CD4-positive, alpha-beta T cell treated with Interleukin-10 for 1 hour (primary cell): ENCODE measurements around the gene SNCAIP.
"Not testable (repeated sequence)": the region's sequence is repeated elsewhere in the genome, so short reads cannot be mapped to it uniquely, and the experiment has no call there.

Experiments
- DNase-seq: peaks from one replicate; pipeline ENCODE4 v3.0.0-alpha.2; 2020

Gene SNCAIP

DNA sequence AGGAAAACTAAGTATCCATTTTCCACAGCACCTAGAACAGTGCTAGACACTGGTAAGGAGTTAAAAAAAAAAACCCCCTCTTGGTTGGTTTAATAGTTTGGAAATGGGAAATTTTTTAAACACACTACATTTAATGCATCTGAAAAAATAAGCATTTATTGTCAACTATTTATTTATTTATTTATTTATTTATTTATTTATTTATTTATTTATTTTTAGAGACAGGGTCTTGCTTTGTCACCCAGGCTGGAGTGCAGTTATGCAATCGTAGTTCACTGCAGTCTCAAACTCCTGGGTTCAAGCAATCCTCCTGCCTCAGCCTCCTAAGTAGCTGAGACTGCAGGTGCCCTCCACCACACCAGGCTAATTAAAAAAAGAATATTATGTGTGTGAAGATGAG, 51.6 kb downstream of the SNCAIP start:
- no peak for DNase-seq

DNA sequence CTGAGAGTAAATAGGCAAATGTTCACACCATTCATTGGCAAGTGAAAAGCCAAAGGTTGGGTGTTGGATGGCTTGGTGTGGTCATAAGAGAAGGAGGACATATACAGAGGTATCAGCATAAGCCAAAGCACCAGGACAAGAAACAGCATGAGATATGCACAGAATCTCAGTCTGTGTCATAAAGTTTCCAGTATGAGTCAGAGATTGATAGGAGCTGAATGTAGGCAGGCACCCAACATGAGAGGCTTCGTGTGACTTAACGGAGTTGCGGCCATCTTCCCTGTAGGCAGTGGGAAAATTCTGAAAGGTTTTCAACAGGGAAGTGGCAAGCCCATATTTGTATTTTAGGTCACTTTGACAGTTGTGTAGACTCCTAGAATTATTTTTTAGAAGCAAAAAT, 54.5 kb downstream of the SNCAIP start:
- DNase-seq = no peak

DNA sequence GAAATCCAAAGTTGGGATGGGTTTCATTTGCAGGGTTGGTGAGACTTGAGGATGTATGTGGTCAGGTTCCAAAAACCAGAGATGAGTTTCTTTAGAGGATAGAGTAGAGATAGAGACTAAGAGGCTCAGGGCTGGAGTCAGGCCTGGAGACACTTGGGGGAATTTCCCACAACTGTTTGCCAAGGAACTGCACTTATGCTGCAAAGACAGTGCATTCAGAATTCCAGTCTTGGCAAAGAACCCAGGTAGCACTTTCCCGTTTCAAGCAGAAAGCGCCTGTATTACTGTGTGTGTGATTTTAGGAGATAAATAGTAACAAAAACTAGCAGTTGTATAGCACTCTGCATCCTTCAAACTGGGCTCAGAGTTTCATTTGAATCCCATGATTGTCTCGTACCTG, 55.4 kb downstream of the SNCAIP start:
- no peak for DNase-seq

DNA sequence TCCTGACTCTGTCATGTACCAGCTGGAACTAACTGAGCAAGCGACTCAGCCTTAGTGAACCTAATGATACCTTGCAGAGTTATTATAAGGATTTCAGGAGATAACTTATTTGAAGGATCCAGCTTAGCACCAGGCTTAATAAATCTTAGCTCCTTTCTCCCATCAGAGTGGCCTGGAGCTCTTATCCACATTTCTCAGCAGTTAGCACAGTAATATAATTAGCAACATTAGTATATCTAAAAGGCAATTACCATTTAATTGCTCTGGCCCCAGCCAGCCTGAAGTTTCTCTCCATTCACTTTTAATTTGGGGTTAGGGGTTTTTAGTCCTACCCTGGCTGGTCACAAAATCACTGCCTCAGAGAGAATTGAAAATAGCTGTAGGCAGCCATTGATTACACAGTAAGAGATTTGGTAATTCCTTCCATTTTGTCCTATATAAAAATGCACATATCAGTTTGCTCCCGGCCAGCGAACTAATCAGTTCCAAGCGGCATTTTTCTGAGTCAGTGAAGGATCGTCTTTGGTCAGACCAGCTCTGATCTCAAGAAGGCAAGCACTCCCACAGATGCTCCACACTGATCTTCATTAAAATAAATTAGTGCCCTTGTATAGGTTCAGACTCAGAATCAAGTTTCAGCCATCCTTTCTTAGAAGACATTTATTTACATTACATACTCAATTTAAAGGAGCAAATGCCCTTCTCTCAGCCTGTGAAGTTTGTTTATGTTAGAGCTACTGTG, 56.6 kb downstream of the SNCAIP start:
- DNase-seq = no peak

DNA sequence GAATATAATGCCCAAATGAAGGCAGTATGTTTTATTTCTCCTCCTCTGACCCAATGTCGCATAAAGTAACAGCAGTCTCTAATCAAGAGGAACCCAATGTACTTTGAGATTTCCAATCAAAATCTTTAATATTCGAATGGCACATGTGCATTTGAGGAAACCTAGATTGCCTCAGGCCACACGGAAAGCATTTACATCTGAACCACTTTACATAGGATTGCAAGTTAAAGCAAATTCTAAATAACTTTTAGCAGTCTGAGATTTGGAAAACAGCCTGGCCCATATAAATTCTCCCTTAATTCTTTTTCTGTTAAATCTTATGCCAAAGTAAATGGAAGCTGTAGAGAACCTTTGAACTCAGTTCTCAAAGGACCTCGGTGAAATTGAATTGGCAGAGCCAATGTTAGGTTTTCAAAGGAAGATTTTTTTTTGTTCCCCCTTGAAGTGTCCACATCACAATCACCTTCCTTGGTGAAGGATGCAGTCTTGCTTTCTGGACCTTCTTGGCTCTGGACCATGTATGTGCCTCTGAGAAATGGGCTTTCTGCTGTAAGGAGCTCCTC, 57.3 kb downstream of the SNCAIP start:
- no peak for DNase-seq

DNA sequence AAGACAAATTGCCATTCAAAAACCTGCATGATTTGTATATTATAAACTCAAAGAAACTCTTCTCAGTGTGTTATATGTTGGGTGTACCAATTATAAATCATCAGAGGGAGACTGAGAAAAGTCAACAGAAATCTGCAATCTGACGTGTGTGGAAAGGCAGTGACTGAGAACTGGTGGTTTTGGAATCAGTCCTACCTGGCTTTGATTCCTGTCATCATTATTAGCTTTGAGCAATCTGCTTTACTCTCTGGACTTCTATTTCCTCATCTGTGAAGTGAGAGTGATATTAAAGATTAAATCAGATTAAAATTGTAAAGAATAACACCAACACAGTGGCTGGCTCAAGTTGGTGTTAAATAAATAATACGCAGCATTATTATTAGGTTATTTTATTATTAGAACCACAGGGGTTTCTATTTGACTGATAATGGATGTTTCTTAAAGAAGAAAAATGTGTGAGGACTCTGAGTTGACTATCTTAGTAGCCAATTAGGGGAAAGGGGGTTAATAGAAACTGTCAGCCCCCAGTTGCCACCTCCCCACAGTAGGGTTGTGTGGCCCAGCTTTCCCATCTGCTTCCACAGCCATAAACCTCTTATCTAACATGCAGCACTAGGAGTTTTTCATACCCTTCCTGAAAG, 59.6 kb downstream of the SNCAIP start:
- no peak for DNase-seq

DNA sequence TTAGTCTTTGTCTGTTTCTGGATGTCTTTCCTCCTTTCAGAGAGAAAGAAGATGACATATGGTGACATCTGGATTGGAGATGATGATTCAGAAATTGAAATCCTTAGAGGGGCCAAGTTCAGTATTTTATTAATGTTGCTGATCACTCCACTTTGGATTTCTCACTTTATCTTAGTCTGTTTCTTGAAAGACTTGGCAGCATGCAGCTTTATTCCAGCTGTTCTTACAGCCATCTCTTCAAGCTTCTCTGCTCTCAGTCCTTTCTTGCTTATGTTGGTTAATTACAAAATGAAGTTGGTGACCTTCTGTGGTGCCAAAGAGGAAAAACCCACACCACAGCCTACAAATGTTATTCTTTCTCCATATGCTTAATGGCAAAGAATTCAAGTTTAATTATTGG, 62.1 kb downstream of the SNCAIP start:
- no peak for DNase-seq

DNA sequence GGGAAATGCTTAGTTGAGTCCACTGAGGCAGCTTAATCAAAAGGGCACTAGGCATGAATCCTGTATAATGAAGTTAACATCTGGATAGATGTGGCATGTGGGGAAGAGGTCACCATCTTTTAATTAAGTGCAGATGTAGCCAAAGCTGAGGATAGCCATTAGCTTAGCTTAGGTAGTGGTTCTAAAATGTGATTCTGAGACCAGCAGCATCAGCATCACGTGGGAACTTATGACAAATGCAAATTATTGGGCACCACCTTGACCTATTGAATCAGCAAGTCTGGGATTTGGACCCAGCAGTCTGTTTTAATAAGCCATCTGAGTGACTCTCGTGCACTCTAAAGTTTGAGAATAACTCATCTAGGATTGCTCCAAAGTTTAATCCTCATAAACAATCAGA, 63.8 kb downstream of the SNCAIP start:
- no peak for DNase-seq

DNA sequence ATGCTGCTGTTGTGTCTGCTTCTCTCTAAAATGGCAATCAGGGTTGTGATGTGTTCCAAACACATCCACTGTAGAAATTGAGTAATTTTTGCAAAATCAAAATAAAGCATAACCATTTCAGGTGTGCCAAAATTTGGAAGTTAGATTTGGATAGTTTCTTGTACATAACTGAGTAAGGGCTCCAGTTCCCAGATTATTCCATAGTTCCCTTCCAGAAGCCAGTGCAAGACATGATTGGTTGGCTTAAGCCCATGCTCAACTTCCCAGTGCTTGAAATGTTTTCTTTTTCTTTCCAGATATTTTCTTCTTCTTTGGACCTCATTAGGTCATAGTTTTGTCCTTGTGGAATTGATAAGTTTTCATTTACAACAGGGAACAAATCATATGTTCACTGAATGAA, 64.2 kb downstream of the SNCAIP start:
- no peak for DNase-seq

DNA sequence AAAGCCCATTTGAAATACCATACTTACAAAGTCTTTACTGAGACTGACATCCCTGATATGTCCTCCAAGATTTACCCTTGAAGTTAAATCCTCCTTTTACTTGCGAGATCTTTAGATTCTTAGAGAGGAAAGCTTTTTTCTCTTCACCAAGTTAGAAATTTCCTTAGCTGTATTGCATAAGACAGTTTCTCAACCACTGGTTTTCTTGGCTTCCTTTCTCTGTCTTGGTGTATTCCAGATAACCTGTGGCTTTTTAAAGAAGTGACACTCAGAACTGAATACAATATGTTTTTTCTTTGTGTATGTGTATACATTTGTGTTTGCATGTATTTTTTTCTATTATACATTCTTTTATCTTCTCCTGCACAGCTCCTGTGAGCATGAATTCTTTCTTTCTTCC, 65.0 kb downstream of the SNCAIP start:
- no peak for DNase-seq

DNA sequence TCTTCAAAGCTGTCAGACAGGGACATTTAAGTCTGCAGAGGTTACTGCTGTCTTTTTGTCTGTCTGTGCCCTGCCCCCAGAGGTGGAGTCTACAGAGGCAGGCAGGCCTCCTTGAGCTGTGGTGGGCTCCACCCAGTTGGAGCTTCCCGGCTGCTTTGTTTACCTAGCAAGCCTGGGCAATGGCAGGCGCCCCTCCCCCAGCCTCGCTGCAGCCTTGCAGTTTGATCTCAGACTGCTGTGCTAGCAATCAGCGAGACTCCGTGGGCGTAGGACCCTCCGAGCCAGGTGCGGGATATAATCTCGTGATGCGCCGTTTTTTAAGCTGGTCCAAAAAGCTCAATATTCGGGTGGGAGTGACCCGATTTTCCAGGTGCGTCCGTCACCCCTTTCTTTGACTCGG, 70.9 kb downstream of the SNCAIP start:
- not testable (repeated sequence) for DNase-seq

DNA sequence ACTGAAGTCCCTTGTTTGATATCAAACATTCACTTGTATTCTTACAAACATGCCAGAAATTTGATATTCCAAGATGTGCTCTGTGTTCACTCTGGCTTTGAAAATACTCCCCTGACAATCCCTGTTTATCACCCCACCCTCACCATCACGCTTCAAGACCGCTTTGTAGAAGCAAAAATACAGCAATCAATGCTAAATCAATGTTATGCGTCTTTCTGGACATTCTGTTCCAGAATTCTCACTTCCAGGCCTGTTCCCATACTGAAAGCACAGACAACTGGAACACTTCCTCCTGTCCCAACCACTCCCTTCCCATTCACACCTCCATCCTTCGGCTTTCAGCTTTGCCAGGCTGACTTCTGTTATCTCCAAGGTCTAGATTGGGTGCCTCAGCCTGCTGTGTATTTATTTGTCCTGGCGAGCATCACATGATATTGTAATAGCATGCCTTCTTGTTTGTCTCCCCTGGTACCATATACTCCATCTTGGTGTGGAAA, 72.8 kb downstream of the SNCAIP start:
- no peak for DNase-seq

DNA sequence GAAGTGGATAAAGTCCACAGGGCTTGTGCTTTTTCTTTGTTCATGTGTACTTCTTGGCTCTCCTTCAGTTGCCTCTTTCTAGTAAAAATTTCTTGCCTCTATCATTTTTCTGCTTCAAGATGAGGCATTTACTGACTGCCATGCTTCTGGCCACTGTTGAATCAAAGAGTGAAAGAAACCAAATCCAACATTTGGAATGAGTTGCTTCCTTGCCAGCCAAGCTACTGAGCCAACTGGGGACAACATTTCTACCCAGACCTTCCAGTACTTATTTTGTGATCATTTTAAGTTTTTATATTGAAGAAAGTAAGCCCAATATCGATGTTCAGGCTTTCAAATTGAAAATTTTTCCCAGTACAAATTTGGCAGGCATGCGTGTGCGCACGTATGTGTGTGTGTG, 73.2 kb downstream of the SNCAIP start:
- DNase-seq = no peak

DNA sequence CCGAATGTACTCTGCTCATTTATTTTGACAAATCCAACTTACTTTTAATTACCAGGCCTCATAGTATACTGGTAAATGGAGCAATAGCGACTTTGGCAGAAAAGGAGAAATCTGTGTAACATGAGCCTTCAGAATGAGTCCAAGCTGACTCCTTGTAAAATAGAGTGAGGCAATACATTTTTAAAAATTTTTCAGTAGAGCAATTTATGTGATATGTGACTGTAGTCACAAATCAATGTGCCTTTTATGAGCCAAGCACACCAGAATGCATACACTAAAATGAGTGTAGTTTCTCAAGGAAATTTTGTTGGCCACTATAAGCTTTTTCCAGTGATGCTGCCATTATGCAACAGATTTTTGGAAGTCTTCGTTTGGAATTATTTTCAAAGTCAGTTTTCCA, 73.8 kb downstream of the SNCAIP start:
- no peak for DNase-seq

DNA sequence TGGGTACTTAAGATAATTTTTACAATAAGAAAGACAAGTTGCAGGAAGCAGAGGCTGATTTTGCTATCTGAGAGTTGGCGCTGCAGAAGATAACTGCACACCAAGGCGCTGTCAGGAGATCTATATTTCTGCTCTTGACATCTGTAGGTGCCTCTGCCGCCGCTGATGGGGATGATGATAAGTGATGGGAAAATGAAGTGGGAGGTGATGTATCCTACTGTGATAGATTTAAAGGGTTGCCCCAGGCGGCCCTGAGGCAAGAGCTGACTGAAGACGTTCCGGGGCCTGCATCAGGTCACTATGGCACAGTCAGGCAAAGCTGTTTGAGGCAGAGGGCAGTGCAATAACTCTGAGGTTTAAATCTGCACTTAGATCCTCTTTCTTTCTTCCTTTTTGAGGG, 78.1 kb downstream of the SNCAIP start:
- no peak for DNase-seq

DNA sequence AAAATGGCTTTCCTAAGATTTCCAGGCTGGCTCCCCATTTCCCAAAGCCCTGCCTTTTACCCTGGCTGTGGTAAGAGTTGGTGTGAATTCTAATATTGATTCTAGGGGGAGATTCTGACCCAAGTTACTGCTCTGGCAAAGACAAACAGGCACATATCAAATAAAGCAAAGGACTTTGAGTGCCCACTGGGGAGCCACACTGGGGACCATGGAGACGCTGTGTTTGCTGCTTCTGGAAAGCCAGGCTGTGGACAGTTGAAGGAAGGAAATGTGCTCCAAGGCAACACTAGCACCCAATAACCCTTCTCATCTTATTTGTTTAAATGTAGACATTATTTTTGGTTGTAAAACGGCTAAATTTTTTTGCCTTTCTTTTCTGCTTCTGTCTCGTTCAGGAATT, 78.7 kb downstream of the SNCAIP start:
- no peak for DNase-seq

DNA sequence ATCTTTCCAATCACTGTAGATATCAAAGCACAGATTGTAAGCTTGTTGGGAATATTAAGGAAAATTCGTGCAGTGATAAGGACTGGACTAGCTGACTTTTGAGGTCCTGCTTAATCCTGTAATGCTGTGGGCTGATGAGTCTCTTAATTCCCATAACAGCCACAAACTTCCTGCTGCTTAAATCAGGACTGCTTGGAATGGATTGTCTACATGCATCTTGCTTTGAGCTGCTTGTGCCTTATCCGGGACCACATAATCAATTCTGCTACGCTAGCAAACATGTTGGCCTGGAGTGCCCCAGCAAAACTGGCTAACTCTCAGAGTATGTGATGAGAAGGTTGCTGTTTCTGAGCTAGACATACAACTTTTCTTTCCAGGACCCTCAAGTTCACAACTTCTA, 79.6 kb downstream of the SNCAIP start:
- no peak for DNase-seq

DNA sequence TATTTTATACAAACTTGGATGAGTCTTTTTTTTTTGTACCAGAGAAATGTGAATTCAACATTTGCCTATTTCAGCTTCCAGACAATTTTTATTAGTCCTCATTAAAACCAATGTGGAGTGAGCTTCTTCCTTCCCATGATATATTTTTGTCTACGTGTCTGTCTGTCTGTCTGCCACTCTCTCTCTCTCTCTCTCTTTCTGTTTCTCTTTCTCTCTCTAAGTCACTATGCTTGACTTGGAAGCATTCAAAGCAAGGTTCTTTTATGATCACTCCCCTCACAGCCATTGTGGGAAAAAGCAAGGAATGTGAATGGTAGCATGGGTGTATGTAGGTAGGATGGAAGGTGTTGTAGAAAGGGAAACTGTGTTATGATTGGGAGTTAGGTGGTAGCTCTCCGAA, 80.2 kb downstream of the SNCAIP start:
- DNase-seq = no peak

DNA sequence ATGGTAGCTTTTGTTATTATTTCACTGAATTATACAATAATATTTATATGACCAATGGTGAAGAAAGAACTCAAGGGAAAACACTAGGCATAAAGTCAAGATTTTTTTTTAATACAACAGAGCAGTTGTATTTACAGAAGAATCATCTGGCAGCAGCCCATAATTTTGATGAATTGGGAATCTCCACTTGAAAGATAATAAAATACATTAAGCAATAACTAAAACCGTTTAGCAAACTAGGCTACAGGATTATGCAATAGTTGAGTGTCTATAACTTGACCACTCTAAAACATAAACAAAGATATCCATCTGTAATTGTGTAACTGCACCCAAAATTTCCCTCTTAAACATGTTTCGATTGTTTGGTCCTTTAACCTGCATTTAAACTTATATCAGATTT, 80.8 kb downstream of the SNCAIP start:
- no peak for DNase-seq

DNA sequence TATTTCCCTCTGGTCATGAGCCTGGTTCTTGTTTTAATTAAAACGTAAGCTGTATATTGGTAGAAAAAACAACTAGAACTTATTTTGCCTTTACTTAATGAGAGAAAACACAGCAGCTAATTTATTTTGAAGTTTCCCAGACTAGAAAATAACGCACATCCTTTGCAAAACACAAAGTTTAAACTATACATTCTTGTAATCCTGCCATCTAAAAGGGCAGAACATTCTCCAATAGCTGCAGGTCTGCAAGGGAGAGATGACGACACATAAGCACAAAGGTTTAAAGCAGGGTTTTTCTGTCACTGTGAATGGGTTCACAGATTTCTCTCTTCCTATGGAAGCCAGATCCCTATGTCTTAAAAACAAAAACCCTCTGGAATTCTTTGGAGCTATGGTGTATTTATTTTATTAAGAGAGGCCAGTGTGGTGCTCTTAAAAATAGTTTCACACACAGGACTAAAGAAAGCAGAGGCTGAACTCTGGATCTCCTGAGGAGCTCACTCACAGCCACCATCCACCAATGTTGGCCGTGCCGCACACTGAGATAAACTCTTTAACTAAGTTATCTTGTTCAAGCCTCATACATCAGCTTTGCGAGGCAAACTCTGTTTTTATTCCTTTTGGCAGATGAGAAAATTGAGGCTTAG, 82.4 kb downstream of the SNCAIP start:
- no peak for DNase-seq

DNA sequence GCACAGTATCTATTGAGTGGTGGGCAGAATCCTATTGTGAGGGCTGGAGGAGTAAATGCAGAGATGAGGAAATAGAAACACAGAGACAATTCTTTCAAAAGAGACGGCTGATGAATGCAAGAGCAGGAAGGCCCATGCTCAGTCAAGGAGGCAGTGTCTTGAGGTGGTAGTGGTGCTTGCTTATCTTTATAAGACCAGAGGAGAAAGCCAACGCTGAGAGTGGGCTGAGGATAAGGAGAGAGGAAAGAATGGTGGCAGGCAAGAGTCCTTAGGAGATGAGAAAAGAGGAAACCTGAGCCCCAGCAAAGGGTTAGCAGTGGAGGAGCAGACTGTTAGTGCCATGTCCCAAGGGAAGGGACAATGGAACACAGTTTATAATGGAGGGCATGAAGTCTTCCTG, 86.0 kb downstream of the SNCAIP start:
- no peak for DNase-seq

DNA sequence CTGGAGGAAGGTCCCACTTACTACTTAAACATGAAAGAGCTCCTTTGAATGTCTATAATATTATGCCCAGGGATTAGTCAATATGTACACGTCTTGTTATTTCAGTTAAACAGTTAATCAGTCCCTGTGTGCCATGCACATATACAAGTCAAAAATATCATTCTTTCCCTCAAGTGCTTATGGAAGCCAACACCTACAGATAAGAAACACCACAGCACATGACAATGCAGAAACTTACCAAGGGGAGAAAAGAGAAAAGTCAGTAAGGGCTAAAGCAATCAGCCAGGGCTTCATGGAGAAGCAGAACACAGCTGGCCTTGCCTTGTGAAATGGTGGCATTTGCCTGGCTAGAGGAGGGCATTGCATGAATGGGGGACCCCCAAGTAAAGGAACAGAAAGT, 88.3 kb downstream of the SNCAIP start:
- no peak for DNase-seq

DNA sequence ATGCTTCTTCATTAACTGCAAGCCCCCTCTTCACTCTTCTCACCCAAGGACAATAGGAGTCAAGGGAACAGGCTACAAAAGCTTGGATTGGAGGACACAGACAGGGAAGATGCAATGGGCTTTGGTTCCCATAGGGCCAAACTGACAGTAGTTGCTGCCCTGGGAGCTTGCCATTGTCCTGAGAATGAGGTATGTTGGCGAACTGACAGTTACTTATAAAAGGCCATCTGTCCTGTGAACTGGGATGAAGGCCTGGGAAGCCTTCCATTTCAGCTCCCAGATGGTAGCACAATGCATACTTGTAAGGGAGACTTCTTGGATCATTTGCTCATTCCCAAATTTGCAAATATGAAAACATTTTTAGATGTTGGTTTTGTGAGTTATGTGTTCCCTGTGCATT, 88.9 kb downstream of the SNCAIP start:
- no peak for DNase-seq
